Measurements from ENCODE around the gene METTL18. TPM values are rescaled to one million over a fixed set of nuclear protein-coding genes. Genes with fewer than 3 reads are reported as not detected.
"Not testable (repeated sequence)": the region's sequence is repeated elsewhere in the genome, so short reads cannot be mapped to it uniquely, and the experiment has no call there.

The METTL18 gene
- 5.3 and 10.1 TPM in 2 replicates for total RNA-seq (2014; rRNA removed; shearing (Covaris generic))

DNA sequence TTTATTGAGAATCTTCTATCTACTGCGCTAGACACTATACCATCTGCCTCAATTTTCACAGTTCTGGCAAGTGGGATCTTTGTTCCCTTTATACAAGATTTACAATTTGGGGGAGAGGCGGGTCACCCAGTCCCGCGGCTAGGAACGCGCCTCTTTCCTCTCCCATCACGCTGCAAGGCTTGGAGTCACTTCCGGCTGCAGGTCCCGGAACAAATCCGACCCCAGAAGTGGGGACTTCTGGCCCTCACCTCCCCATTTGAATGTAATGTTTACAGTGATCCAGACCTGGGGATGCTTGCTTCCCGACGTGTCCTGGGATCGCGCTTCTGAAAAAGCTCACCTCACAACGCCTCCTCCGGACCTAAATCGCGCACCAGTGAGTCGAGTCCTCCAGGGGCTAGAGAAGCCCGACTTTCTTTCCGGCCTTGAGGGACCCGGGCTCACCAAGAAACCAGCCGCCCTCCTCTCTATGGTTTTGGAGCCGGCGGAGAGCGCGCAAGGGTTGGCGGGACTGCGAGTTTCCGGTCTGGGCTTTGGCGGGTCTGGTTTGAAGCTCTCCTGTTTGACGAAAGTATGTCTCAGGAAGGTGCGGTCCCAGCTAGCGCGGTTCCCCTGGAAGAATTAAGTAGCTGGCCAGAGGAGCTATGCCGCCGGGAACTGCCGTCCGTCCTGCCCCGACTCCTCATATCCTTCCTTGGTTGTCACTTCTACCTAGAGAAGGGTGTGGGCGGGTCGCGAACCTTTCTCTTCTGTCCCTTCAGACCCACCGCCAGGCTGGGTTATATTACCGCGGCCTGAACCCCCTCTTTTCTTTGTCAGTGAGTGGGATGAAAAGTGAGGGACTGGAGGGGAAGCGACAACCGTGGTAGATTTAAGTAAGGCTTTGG lies at the start of gene METTL18:
Gene METTL18, minus strand, starts transcription at position 378 of the 887 bp plus-strand sequence. CDS start 1,212 bp downstream, outside the sequence.
- DNase-seq (ENCODE audit: low read depth in 1 of 2, low spot score in 2 of 2), result peak; percentile 94 to 98
- Histone ChIP-seq H3K27me3 (replicated peaks) (no peaks in the 10 kb centered on the region), H3K36me3 (peaks cover 32% of the 10 kb centered on the region), H3K9me3 (replicated peaks) (no peaks in the 10 kb centered on the region), H3K27ac (peak within 1 kb of the TSS; percentile 66), H3K4me3 (peak within 1 kb of the TSS; percentile 52), H3K4me1 (replicated peaks) (peaks cover 7% of the 10 kb centered on the region)

DNA sequence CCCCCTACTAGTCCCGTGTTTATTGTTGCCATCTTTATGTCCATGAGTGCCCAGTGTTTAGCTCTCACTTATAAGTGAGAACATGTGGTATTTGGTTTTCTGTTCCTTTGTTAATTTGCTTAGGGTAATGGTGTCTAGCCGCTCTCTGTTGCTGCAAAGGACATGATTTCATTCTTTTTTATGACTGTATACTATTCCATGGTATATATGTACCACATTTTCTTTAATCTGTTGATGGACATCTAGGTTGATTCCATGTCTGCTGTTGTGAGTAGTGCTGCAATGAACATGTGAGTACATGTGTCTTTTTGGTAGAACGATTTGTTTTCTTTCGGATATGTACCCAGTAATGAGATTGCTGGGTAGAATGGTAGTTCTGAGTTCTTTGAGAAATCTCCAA lies 44.2 kb upstream of the METTL18 start:
- DNase-seq (ENCODE audit: low read depth in 1 of 2, low spot score in 2 of 2), result no peak
- no peaks in the 10 kb centered on the region for H3K4me1 ChIP-seq (replicated peaks)
- no peak overlapping the region for H3K4me3 ChIP-seq
- H3K9me3 ChIP-seq (replicated peaks), result no peaks in the 10 kb centered on the region
- H3K27ac ChIP-seq, result no peak overlapping the region
- H3K36me3 ChIP-seq, result peaks cover 72% of the 10 kb centered on the region
- H3K27me3 ChIP-seq (replicated peaks), result no peaks in the 10 kb centered on the region

DNA sequence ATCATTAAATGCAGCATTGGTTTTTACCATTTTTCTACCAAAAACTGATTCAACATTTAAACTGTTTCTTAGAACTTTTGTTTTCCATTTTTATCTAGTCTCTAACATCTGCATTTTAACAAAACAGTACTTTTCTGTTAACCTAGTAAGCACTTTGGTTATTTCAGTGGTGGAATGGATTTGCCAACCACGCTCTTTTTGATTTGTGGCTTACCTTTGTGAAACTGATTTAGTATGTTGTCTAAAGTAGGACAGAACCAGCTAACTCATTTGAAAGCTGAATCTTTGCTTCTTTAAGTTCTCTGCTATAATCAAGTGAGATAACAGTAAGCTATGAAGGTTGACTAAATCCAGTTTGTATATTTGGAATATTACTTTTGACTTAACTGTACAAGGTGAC lies 41.5 kb upstream of the METTL18 start:
- no peak overlapping the region for H3K27ac ChIP-seq
- H3K36me3 ChIP-seq, result peaks cover 75% of the 10 kb centered on the region
- no peak for DNase-seq (ENCODE audit: low read depth in 1 of 2, low spot score in 2 of 2)
- no peaks in the 10 kb centered on the region for H3K9me3 ChIP-seq (replicated peaks)
- H3K4me1 ChIP-seq (replicated peaks), result no peaks in the 10 kb centered on the region
- no peak overlapping the region for H3K4me3 ChIP-seq
- H3K27me3 ChIP-seq (replicated peaks), result no peaks in the 10 kb centered on the region

DNA sequence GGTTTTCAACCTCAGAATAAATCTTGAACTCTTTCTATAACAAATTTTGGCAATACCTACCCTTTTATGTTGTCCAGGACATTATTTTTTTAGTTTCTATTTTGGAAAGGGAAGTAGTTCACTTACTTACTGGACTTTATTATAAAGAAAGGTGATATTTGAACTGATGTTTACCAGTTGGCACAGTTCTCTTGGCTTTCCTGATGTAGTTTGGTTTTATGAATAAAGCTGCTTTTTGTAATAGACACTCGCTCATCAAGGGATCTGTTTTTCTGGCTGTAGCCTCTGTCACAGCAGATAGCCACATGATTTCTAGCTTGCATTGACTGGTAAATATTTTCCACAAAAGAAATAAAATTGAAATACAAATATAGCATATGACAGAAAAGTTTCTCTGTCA lies 40.9 kb upstream of the METTL18 start:
- Histone ChIP-seq H3K9me3 (replicated peaks) (no peaks in the 10 kb centered on the region), H3K27me3 (replicated peaks) (no peaks in the 10 kb centered on the region), H3K4me1 (replicated peaks) (no peaks in the 10 kb centered on the region), H3K36me3 (peaks cover 74% of the 10 kb centered on the region), H3K27ac (no peak overlapping the region), H3K4me3 (no peak overlapping the region)
- DNase-seq (ENCODE audit: low read depth in 1 of 2, low spot score in 2 of 2), result no peak

DNA sequence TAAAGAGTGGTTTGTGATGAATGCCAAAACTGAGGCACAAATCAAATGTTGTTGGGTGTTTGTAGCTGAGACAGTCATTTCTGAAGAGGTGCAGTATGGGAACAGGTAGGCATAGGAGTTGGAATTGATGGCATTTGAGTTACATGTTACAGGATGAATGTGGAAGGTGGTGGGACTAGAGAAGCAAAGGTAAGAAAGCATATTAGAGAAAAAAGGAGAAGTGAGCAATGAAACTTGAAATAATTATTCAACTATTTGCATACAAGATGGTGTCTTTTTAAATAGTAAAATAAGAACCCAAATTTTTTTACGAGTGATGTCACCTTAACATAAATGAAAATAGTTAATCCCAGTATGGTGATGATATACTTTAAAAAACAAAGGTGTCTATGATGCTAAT lies 40.2 kb upstream of the METTL18 start:
- H3K9me3 ChIP-seq (replicated peaks), result no peaks in the 10 kb centered on the region
- H3K4me1 ChIP-seq (replicated peaks), result no peaks in the 10 kb centered on the region
- no peaks in the 10 kb centered on the region for H3K27me3 ChIP-seq (replicated peaks)
- peaks cover 80% of the 10 kb centered on the region for H3K36me3 ChIP-seq
- H3K27ac ChIP-seq, result no peak overlapping the region
- H3K4me3 ChIP-seq, result no peak overlapping the region
- no peak for DNase-seq (ENCODE audit: low read depth in 1 of 2, low spot score in 2 of 2)

DNA sequence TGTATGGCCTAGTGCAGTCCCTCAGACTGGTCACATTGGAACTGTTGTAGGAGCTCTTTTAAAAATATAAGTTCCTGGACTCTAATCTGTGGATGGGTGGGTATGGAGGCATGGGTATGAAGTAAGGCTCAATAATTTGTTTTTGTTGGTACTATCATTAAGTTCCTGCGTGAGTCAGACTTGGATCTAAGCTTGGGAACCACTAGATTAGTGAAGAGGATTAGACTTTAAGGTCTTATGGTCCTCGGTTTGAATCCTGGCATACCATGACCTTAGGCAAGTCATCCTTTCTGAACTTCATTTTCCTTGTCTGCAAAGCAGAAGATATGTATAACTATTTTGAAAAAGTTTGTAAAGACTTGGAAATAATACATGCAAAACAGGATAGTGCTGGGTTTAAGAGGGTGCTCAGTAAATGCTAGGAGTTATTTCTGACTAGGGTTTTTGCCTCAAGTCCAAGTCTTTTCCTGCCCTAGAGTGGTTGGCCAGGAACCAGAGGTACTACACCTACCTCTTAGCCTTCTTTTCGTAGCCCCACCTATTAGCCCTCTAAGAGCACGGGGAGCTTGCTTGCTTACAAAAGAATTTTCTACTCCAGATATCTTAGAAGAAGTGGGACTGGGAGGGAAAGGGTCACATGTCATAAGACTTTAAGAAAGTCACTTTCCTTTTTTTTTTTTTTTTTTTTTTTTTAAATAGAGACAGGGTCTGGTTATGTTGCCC lies 38.6 kb upstream of the METTL18 start:
- Histone ChIP-seq H3K27ac (no peak overlapping the region), H3K27me3 (replicated peaks) (no peaks in the 10 kb centered on the region), H3K9me3 (replicated peaks) (no peaks in the 10 kb centered on the region), H3K36me3 (peaks cover 81% of the 10 kb centered on the region), H3K4me3 (no peak overlapping the region), H3K4me1 (replicated peaks) (no peaks in the 10 kb centered on the region)
- no peak for DNase-seq (ENCODE audit: low read depth in 1 of 2, low spot score in 2 of 2)

DNA sequence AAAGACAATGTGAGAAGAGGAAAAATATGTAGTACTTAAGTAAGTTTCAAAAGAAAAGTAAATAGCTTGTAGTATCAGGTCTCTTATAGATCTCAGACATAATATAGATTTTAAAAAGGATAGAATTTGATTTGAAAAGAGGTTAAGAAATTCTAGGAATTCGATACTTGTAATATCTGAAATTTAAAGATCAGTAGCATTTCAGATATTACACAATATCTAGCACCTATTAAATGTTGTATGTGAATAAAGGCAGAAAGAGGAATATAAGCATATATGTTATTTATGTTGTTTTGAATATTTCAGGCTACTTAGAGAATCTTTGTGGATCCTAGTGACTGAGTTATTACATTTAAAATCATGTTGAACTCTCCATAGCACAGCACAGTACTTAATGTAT lies 35.0 kb upstream of the METTL18 start:
- no peak for DNase-seq (ENCODE audit: low read depth in 1 of 2, low spot score in 2 of 2)
- Histone ChIP-seq H3K27me3 (replicated peaks) (no peaks in the 10 kb centered on the region), H3K27ac (no peak overlapping the region), H3K4me1 (replicated peaks) (no peaks in the 10 kb centered on the region), H3K4me3 (no peak overlapping the region), H3K36me3 (peaks cover 84% of the 10 kb centered on the region), H3K9me3 (replicated peaks) (no peaks in the 10 kb centered on the region)

DNA sequence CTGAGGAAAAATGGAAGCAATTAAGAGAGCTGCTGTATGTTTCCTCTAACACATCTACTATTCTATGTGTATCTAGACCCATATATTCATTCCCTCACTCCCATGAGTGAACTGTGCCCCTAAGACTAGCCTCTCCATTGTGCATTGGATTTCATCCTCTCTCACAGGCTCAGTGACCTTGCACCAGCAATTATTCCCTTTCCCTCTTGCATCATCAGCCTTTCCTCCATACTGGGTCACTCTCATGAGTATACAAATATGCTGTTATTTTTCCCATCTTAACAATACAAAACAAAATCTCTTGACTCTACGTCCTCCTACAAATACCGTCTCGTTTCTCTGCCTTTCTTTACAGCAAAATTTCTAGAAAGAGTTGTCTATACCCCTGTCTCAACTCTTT lies 29.4 kb upstream of the METTL18 start:
- Histone ChIP-seq H3K27ac (no peak overlapping the region), H3K4me1 (replicated peaks) (no peaks in the 10 kb centered on the region), H3K4me3 (no peak overlapping the region), H3K27me3 (replicated peaks) (no peaks in the 10 kb centered on the region), H3K9me3 (replicated peaks) (no peaks in the 10 kb centered on the region), H3K36me3 (peaks cover 71% of the 10 kb centered on the region)
- no peak for DNase-seq (ENCODE audit: low read depth in 1 of 2, low spot score in 2 of 2)

DNA sequence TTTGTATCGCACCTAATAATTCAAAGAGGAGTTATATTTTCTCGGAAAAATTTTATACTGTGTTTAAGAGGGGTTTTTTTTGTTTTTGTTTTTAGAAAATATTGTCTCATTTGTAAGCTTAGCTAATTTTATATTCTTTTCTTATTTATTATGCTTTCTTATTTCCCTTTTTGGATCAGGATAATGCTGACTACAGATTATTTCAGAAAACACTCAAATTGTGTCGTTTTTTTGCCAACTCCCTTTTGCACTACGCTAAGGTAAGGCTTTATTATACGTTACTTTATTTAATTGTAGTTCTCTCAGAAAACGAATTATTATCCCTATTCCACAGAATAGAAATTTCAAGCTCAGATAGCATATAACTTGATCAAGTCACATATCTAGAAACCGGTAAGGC lies 26.8 kb upstream of the METTL18 start:
- DNase-seq (ENCODE audit: low read depth in 1 of 2, low spot score in 2 of 2), result no peak
- H3K4me3 ChIP-seq, result no peak overlapping the region
- no peaks in the 10 kb centered on the region for H3K4me1 ChIP-seq (replicated peaks)
- no peak overlapping the region for H3K27ac ChIP-seq
- peaks cover 58% of the 10 kb centered on the region for H3K36me3 ChIP-seq
- no peaks in the 10 kb centered on the region for H3K27me3 ChIP-seq (replicated peaks)
- H3K9me3 ChIP-seq (replicated peaks), result no peaks in the 10 kb centered on the region

DNA sequence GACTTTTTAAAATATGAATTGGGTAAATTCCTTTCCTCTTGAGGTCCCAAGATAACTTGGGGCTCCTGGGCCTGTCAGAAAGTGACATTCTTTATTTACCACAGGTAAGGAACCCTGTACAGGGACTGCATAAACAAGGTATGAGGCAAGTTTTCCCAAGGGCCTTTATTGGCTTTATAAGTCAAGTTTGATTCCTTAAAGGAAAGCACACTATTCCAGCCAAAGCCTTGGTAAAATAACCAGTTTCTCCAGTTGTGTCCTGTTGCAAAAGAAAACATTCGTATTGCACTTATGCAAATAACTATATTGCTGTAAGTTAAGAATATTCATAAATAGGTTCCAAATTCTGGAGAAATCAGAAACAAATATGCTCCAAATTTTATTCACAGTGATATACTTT lies 21.9 kb upstream of the METTL18 start:
- H3K4me1 ChIP-seq (replicated peaks), result no peaks in the 10 kb centered on the region
- H3K27ac ChIP-seq, result no peak overlapping the region
- H3K4me3 ChIP-seq, result no peak overlapping the region

DNA sequence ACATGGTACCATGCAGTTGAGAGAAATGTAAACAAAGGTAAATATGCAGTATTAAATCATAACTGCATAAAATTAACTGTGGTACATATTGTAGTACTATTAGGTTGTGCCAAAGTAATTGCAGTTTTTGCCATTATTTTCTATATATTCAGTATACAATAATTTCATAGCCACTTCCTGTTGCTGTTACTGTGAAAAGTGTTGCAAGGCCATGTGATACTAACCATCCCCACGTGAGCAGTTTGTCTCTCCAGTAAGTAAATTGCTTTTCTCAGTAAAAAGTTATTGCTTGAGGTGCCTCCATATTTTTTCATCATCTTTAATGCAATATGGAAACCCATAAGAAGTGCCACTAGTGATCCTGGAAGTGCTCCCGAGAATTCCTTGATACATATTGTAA lies 19.6 kb upstream of the METTL18 start:
- H3K9me3 ChIP-seq (replicated peaks), result no peaks in the 10 kb centered on the region
- no peaks in the 10 kb centered on the region for H3K27me3 ChIP-seq (replicated peaks)
- H3K36me3 ChIP-seq, result peaks cover 53% of the 10 kb centered on the region
- DNase-seq (ENCODE audit: low read depth in 1 of 2, low spot score in 2 of 2), result no peak
- H3K27ac ChIP-seq, result no peak overlapping the region
- no peaks in the 10 kb centered on the region for H3K4me1 ChIP-seq (replicated peaks)
- H3K4me3 ChIP-seq, result no peak overlapping the region

More for the DNA sequence above, 21.9 kb upstream of the METTL18 start:
- H3K36me3 ChIP-seq, result peaks cover 49% of the 10 kb centered on the region
- DNase-seq (ENCODE audit: low read depth in 1 of 2, low spot score in 2 of 2), result no peak
- no peaks in the 10 kb centered on the region for H3K27me3 ChIP-seq (replicated peaks)
- H3K9me3 ChIP-seq (replicated peaks), result no peaks in the 10 kb centered on the region

DNA sequence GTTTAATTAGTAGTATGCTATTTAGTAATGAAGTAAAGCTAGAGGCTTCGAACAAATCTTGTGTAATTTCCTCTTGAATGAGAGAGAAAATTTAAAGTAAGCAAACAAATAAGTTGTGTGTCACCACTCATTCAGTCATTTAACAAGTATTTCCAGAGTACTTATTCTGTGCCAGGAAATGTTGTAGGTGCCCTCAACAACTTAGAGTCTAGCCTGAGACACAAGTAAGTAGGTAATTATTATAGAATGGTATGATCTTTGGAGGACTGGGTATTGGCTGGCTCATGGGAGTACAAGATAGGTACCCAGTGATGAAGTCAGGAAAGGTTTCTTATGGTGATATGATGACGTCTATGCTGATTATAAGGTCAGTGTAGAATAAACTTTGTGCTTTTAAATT lies 17.4 kb upstream of the METTL18 start:
- H3K27me3 ChIP-seq (replicated peaks), result no peaks in the 10 kb centered on the region
- H3K27ac ChIP-seq, result no peak overlapping the region
- no peaks in the 10 kb centered on the region for H3K4me1 ChIP-seq (replicated peaks)
- no peak overlapping the region for H3K4me3 ChIP-seq
- H3K36me3 ChIP-seq, result peaks cover 55% of the 10 kb centered on the region
- no peak for DNase-seq (ENCODE audit: low read depth in 1 of 2, low spot score in 2 of 2)
- H3K9me3 ChIP-seq (replicated peaks), result no peaks in the 10 kb centered on the region

DNA sequence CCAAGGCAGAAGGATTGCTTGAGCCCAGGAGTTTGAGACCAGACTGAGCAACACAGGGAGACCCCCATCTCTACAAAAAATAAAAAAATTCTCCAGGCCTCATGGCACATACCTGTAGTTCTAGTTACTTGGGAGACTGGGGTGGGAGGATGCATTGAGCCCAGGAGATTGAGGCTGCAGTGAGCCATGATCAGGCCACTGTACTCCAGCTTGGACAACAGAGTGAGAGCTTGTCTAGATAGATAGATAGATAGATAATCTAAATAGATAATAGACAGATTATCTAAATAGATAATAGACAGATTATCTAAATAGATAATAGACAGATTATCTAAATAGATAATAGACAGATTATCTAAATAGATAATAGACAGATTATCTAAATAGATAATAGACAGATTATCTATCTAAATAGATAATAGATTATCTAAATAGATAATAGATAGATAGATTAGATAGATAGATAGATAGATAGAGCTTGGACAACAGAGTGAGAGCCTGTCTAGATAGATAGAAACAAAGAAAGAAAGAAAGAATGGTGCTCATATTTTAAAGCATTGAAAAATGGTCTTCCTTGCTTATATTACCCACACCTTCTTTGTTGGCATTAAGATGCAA lies 16.8 kb upstream of the METTL18 start:
- not testable (repeated sequence) for DNase-seq (ENCODE audit: low read depth in 1 of 2, low spot score in 2 of 2); H3K27me3 ChIP-seq (replicated peaks); H3K4me3 ChIP-seq; H3K27ac ChIP-seq; H3K4me1 ChIP-seq (replicated peaks); H3K9me3 ChIP-seq (replicated peaks)
- peaks cover 58% of the 10 kb centered on the region for H3K36me3 ChIP-seq

All from SJSA1 (cell line).